Measurements from ENCODE around the gene ERCC6.

Gene ERCC6

GRCh38 chr10:49552277-49552676 lies 13.4 kb upstream of the ERCC6 start:
- peak; percentile 91 for DNase-seq (ENCODE audit: low spot score)

GRCh38 chr10:49550563-49550962 lies 11.6 kb upstream of the ERCC6 start:
- Histone ChIP-seq H3K4me3 (ENCODE audit: severe bottlenecking) (no peak overlapping the region), H3K9me3 (ENCODE audit: severe bottlenecking) (no peaks in the 10 kb centered on the region), H3K4me1 (ENCODE audit: insufficient read depth, poor library complexity, severe bottlenecking) (peaks cover 48% of the 10 kb centered on the region), H3K27ac (ENCODE audit: poor library complexity, severe bottlenecking) (peak overlapping the region; percentile 100), H3K27me3 (ENCODE audit: insufficient read depth, poor library complexity, severe bottlenecking) (no peaks in the 10 kb centered on the region), H3K36me3 (ENCODE audit: low read depth) (no peaks in the 10 kb centered on the region)
- no peak for TF ChIP-seq CTCF (IDR thresholded peaks at IDR 0.05; ENCODE audit: poor library complexity, severe bottlenecking)
- DNase-seq (ENCODE audit: low spot score) (peak; percentile 76), ATAC-seq (ENCODE audit: low read depth) (peak; percentile 80)

More at GRCh38 chr10:49552277-49552676, 13.4 kb upstream of the ERCC6 start:
- H3K27me3 ChIP-seq (ENCODE audit: insufficient read depth, poor library complexity, severe bottlenecking): no peaks in the 10 kb centered on the region
- H3K4me3 ChIP-seq (ENCODE audit: severe bottlenecking): no peak overlapping the region
- ATAC-seq (ENCODE audit: low read depth): peak; percentile 89
- TF ChIP-seq CTCF (IDR thresholded peaks at IDR 0.05; ENCODE audit: poor library complexity, severe bottlenecking): no peak
- no peaks in the 10 kb centered on the region for H3K9me3 ChIP-seq (ENCODE audit: severe bottlenecking)
- H3K27ac ChIP-seq (ENCODE audit: poor library complexity, severe bottlenecking): peak overlapping the region; percentile 100
- H3K4me1 ChIP-seq (ENCODE audit: insufficient read depth, poor library complexity, severe bottlenecking): peaks cover 48% of the 10 kb centered on the region
- no peaks in the 10 kb centered on the region for H3K36me3 ChIP-seq (ENCODE audit: low read depth)

- Histone ChIP-seq H3K9me3 (ENCODE audit: severe bottlenecking) (no peaks in the 10 kb centered on the region), H3K27me3 (ENCODE audit: insufficient read depth, poor library complexity, severe bottlenecking) (no peaks in the 10 kb centered on the region), H3K27ac (ENCODE audit: poor library complexity, severe bottlenecking) (peak overlapping the region; percentile 100), H3K4me1 (ENCODE audit: insufficient read depth, poor library complexity, severe bottlenecking) (peaks cover 48% of the 10 kb centered on the region), H3K4me3 (ENCODE audit: severe bottlenecking) (no peak overlapping the region), H3K36me3 (ENCODE audit: low read depth) (no peaks in the 10 kb centered on the region)
- no peak for TF ChIP-seq CTCF (IDR thresholded peaks at IDR 0.05; ENCODE audit: poor library complexity, severe bottlenecking)
- ATAC-seq (ENCODE audit: low read depth): no peak
- no peak for DNase-seq (ENCODE audit: low spot score)
Measured at GRCh38 chr10:49549640-49550346, 10.9 kb upstream of the ERCC6 start.

DNA sequence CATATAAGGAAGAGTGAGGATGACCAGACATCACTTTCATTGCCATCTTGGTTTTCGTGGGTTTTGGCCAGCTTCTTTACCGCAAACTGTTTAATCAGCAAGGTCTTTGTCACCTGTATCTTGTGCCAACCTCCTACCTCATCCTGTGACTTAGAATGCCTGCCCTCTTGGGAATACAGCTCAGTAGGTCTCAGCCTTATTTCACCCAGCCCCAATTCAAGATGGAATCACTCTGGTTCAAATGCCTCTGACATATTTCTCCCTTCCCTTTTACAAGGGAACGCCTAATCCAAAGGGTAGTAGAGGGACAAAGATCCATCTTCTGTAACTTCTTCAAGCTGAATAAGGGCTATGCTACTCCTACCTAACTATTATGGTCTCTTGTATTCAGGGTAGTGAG lies 4.7 kb upstream of the ERCC6 start:
- DNase-seq (ENCODE audit: low spot score) (no peak), ATAC-seq (ENCODE audit: low read depth) (no peak)
- no peaks in the 10 kb centered on the region for H3K36me3 ChIP-seq (ENCODE audit: low read depth)
- no peak overlapping the region for H3K27ac ChIP-seq (ENCODE audit: poor library complexity, severe bottlenecking)
- H3K4me1 ChIP-seq (ENCODE audit: insufficient read depth, poor library complexity, severe bottlenecking): peaks cover 9% of the 10 kb centered on the region
- H3K27me3 ChIP-seq (ENCODE audit: insufficient read depth, poor library complexity, severe bottlenecking): no peaks in the 10 kb centered on the region
- peaks cover 2% of the 10 kb centered on the region for H3K9me3 ChIP-seq (ENCODE audit: severe bottlenecking)
- TF ChIP-seq CTCF (IDR thresholded peaks at IDR 0.05; ENCODE audit: poor library complexity, severe bottlenecking): no peak
- H3K4me3 ChIP-seq (ENCODE audit: severe bottlenecking): no peak overlapping the region

- Histone ChIP-seq H3K4me3 (ENCODE audit: severe bottlenecking) (no peak overlapping the region), H3K27ac (ENCODE audit: poor library complexity, severe bottlenecking) (no peak overlapping the region), H3K27me3 (ENCODE audit: insufficient read depth, poor library complexity, severe bottlenecking) (no peaks in the 10 kb centered on the region), H3K36me3 (ENCODE audit: low read depth) (peaks cover 7% of the 10 kb centered on the region; the same call in 1 of the 2 replicates), H3K9me3 (ENCODE audit: severe bottlenecking) (peaks cover 2% of the 10 kb centered on the region), H3K4me1 (ENCODE audit: insufficient read depth, poor library complexity, severe bottlenecking) (peaks cover 17% of the 10 kb centered on the region)
- DNase-seq (ENCODE audit: low spot score) (no peak), ATAC-seq (ENCODE audit: low read depth) (no peak)
- no peak for TF ChIP-seq CTCF (IDR thresholded peaks at IDR 0.05; ENCODE audit: poor library complexity, severe bottlenecking)
Measured at GRCh38 chr10:49542353-49542752, 3.4 kb upstream of the ERCC6 start.
